Upper lobe of right lung (tissue), 1 donor: Measurements from ENCODE around the gene SORBS1. TPM values are rescaled to one million over a fixed set of nuclear protein-coding genes. Genes with fewer than 3 reads are reported as not detected.

Experiments
- ATAC-seq: fragments of 200-7000 bp; cut with Tn5 transposase; one replicate; pipeline ENCODE4 v1.9.1; 2020; ENCODE audit warnings: mild to moderate bottlenecking, moderate library complexity
- DNase-seq: peaks from one replicate; pipeline ENCODE4 v3.0.0-alpha.2; 2020
- H3K27ac ChIP-seq: fragments of 200-600 bp; one replicate; pipeline ENCODE4 v1.8.0; 2022
- H3K27me3 ChIP-seq: fragments of 200-600 bp; one replicate; pipeline ENCODE4 v1.8.0; 2022; ENCODE audit warnings: mild to moderate bottlenecking
- H3K36me3 ChIP-seq: fragments of 200-600 bp; one replicate; pipeline ENCODE4 v1.8.0; 2022
- H3K4me1 ChIP-seq: fragments of 200-600 bp; one replicate; pipeline ENCODE4 v1.8.0; 2022
- H3K4me3 ChIP-seq: fragments of 200-600 bp; one replicate; pipeline ENCODE4 v1.8.0; 2022; ENCODE audit warnings: mild to moderate bottlenecking
- H3K9me3 ChIP-seq: fragments of 200-600 bp; one replicate; pipeline ENCODE4 v1.8.0; 2022
- CTCF ChIP-seq: fragments of 200-600 bp; IDR thresholded peaks from one replicate; pipeline ENCODE4 v1.8.0; 2022; ENCODE audit warnings: antibody characterized with exemption
- intact Hi-C: fragments of 100-400 bp; cut with DNase I; formaldehyde crosslinking; loops from one replicate; pipeline ENCODE4 v1.11.0; 2022
- total RNA-seq: library from RNA; stranded (reverse); fragmentation: NEBNext Ultra II Directional; extraction: Animal tissue kit (Norgen Biotek cat#: 25700); gene quantifications from one replicate; pipeline ENCODE4 v1.2.1, GENCODE V29; 2021
- donor health status: DM: no; HTN: yes; CAD: no; lungs with severe emphysema.

SORBS1 gene
- total RNA-seq, 1 donor from 2014 or later = 50.7 TPM

GRCh38 chr10:95480901-95481491 is 80.2 kb downstream of the SORBS1 start:
- intact Hi-C loops = no loop called here
- Histone ChIP-seq H3K27me3 (no peaks in the 10 kb centered on the region), H3K4me3 (no peak overlapping the region), H3K9me3 (no peaks in the 10 kb centered on the region), H3K27ac (peak overlapping the region; percentile 61), H3K4me1 (peaks cover 23% of the 10 kb centered on the region), H3K36me3 (no peaks in the 10 kb centered on the region)
- DNase-seq (no peak), ATAC-seq (no peak)
- TF ChIP-seq CTCF = no peak

- Histone ChIP-seq H3K9me3 (no peaks in the 10 kb centered on the region), H3K4me3 (no peak overlapping the region), H3K36me3 (no peaks in the 10 kb centered on the region), H3K27me3 (no peaks in the 10 kb centered on the region), H3K27ac (peak overlapping the region; percentile 61), H3K4me1 (peaks cover 29% of the 10 kb centered on the region)
- no peak for TF ChIP-seq CTCF
- intact Hi-C loops = no loop called here
- ATAC-seq (peak; percentile 48), DNase-seq (no peak)
Observed at GRCh38 chr10:95480102-95480900, 80.9 kb downstream of the SORBS1 start.

GRCh38 chr10:95478935-95479334 is 82.2 kb downstream of the SORBS1 start:
- TF ChIP-seq CTCF = no peak
- no peak overlapping the region for H3K4me3 ChIP-seq
- no peak for DNase-seq
- no peaks in the 10 kb centered on the region for H3K36me3 ChIP-seq
- peak; percentile 38 for ATAC-seq
- intact Hi-C loops = no loop called here
- peaks cover 40% of the 10 kb centered on the region for H3K4me1 ChIP-seq
- no peaks in the 10 kb centered on the region for H3K9me3 ChIP-seq
- H3K27ac ChIP-seq = peak overlapping the region; percentile 56
- no peaks in the 10 kb centered on the region for H3K27me3 ChIP-seq

GRCh38 chr10:95478185-95478584 is 83.0 kb downstream of the SORBS1 start:
- Histone ChIP-seq H3K4me3 (no peak overlapping the region), H3K27ac (peak overlapping the region; percentile 56), H3K36me3 (no peaks in the 10 kb centered on the region), H3K4me1 (peaks cover 43% of the 10 kb centered on the region), H3K9me3 (no peaks in the 10 kb centered on the region), H3K27me3 (no peaks in the 10 kb centered on the region)
- no peak for DNase-seq
- ATAC-seq = no peak
- intact Hi-C loops = no loop called here
- no peak for TF ChIP-seq CTCF

- ATAC-seq (no peak), DNase-seq (no peak)
- Histone ChIP-seq H3K9me3 (no peaks in the 10 kb centered on the region), H3K27me3 (no peaks in the 10 kb centered on the region), H3K4me1 (peaks cover 43% of the 10 kb centered on the region), H3K36me3 (no peaks in the 10 kb centered on the region), H3K27ac (peak overlapping the region; percentile 49), H3K4me3 (no peak overlapping the region)
- intact Hi-C loops = no loop called here
- TF ChIP-seq CTCF = no peak
Observed at GRCh38 chr10:95477175-95477520, 84.0 kb downstream of the SORBS1 start.
